Subcutaneous adipose tissue (tissue), 4 donors: ENCODE data around the gene C3orf18. TPM values are rescaled to one million over a fixed set of nuclear protein-coding genes. Genes with fewer than 3 reads are reported as not detected.

Source experiments
- total RNA-seq, 4 donors: library from RNA; depleted of rRNA; stranded (reverse); fragments of >200 nt; gene quantifications; one replicate each; pipeline ENCODE4 v1.1.0, GENCODE V29; 2016
- TF ChIP-seq, protein P1 (sequence below): fragments of 450-650 bp; IDR thresholded peaks from one replicate; pipeline ENCODE4 v1.5.1; 2016; ENCODE audit warnings: low read depth, mild to moderate bottlenecking, control low read depth, antibody characterized with exemption, moderate library complexity

C3orf18 gene
- total RNA-seq, result 10 to 100 TPM in 1 of 4 donors, 1 to 10 TPM in 3; 8.0 to 10.6 (median 8.9) TPM

DNA sequence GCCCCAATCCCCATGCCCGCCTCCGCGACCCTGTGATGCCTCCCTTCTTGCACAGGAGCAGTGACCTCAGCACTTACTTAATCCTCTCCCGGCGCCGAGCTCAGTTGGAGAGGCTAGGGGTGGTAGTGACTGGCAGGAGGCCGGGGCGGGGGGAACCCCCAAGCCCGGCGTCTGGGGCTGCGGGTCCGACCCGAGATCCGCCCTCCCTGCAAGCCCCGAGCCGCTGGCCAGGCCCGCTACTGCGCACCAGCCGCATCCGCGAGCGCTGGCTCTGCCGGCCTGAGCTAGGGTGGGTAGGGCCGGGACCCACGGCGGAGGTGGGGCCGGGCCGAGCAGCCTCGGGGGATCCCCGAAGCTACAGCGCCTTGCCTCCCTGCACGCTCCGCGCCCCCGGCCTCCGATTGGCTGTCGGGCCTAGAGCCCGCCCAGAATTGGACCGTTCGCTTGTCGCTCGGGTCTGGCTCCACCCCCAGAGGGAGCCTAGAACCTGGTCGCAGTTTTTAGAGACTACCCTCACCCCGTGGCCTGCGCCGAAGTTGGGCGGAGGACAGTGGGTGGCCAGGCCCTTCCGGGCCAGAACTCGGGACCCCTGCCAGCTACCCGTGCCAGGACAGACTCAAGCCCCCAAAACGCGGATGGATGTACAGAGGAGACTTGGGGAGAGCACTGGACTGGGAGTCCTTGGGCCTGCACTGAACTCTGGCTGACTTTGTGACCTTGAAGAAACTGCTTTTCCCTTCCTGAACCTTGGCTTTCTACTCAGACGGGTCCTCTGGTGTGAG, at the start of gene C3orf18:
Gene C3orf18 (minus strand): TSS at position 362 of the 782 bp plus-strand sequence. CDS start 2,048 bp downstream, outside the sequence.
- TF ChIP-seq, protein P1, sequence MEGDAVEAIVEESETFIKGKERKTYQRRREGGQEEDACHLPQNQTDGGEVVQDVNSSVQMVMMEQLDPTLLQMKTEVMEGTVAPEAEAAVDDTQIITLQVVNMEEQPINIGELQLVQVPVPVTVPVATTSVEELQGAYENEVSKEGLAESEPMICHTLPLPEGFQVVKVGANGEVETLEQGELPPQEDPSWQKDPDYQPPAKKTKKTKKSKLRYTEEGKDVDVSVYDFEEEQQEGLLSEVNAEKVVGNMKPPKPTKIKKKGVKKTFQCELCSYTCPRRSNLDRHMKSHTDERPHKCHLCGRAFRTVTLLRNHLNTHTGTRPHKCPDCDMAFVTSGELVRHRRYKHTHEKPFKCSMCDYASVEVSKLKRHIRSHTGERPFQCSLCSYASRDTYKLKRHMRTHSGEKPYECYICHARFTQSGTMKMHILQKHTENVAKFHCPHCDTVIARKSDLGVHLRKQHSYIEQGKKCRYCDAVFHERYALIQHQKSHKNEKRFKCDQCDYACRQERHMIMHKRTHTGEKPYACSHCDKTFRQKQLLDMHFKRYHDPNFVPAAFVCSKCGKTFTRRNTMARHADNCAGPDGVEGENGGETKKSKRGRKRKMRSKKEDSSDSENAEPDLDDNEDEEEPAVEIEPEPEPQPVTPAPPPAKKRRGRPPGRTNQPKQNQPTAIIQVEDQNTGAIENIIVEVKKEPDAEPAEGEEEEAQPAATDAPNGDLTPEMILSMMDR, result no peak

DNA sequence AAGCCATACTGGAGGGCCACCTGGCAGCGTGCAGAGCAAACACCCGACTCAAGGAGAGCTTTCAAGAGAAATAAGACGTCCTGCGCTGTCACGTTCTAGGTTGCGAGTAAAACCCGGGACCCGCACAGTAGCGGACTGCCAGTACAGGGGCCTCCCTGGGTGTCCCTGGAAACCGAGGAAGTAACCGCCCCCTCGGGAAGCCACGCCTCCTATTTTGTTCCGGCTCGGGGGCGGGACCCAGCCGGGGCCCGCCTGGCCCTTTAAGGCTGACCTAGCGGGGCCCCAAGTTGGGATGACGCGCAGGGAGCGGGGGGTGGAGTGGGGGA, 49.2 kb upstream of the C3orf18 start:
- TF ChIP-seq, protein P1, result no peak

DNA sequence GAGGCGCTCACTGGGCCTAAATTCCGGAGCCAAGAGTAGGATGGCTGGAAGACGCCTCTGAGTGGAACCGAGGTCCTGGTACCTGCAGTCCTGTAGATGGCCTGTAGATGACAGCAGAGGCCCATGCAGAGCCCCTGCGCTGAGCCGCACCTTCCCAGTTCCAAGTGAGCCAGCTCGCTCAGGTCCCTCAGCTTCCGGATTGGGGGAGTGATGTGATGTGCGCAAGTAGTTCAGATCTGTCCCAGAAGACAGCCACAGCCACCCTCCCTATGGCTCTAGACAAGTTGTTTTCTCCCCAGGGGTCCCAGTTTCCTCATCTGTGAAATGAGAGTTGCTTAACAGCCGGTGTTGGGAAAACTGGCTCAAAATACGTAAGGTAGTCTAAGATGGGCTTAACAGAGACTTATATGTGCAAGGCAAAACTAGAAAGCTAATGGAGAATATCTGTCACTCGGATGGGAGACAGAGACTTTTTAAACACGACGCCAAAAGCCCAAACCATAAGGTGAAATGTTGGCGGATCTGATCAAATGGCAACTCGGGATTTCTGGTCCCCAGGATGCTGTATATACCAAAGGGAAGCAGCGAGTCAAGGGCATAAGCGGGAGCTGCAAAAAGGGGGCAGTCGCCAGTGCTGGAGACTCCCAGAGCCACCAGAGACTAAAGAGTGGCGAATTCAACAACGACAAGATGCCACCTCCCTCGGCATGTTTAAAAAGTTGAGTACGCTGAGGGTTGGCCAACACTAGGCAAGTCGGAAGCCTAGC, 48.6 kb upstream of the C3orf18 start:
- TF ChIP-seq, protein P1, result no peak

DNA sequence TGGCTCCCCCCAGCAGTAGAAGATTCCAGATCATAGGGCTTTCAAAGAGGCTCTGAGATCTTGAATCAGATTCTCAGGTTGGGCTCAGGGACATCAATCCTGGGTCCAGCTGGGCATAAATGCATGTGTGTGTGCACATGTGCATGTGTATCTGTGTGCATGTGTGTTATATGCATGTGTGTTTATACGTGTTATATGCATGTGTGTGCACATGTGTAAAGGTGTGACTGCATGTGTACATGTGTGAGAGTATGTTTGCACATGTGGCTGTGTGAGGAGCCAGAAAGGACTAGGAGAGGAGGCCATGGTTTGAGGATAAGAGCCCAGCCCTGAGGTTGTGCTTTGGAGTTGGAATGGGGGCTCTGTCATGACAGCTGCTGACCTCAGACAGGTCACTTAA, 47.6 kb upstream of the C3orf18 start:
- TF ChIP-seq, protein P1, result no peak

DNA sequence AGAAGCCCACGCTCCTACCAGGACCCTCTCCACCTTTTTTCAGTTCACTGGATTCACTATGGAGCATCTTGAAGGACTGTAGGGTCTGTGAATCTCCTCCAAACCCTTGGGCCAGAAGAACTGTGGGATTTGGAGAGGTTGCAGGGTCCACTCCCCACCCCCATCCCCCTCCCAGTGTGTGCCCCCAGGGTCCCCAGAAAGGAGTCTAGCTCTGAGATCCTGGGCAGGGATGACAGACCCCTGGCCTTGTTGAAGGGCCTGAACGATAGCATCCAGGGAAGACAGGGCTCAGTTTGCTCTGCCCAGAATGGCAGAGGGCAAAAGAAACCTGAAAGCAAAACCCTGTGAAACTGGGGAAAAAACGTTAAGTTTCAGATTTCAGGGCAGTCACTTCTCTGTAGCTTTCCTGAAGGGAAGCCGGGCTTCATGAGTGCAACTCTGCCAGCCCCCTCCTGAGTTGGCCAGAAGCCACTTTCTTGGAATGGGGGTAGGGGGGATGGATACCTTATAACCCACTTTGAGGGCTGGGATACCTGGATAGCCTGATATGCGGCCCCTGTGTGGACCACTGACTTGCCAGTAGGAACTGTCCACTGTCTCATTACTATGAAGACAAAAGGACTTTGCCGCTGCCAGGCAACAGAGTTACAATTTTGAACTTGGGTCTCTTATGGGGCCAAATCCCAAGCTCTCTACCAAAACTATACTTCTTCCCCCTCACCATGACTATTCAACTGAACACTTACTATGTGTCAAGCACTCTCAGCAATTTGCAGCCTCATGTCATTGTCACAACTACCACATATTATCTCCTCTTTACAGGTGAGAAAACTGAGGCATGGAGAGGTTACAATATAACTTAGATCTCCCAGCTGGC, 45.7 kb upstream of the C3orf18 start:
- TF ChIP-seq, protein P1, result no peak

DNA sequence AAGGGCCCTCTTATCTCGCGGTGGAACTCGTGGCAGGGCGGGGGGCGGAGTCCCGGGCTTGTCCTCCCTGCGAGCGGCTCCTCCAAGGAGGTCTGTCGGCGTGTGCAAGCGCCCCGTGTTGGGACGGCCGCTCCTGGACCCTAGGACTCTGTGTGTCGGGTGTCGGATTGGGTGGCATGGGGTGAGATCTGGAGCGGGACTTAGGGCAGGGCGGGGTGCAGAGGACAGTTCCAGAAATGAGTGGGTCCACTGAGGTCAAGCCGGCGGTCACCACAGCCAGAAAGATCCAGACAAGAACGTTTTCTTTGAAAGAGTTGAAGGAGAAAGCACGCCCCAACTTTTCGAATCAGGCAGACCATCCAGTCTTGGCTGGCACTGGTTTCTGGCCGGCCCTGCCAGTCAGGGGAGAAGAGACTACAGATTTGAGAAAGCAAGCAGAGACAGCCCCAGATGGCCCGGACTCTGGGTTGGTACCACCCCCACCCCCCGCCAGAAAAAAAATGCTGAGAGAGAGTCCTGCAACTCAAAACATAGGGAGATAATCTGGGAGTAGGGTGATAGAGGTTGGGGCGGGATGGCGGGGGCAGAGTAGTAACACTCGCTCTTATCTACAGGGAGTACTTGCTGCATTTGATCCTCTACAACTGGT, 44.8 kb upstream of the C3orf18 start:
- TF ChIP-seq, protein P1, result no peak
